LoVo (cell line): ENCODE data around the gene TIMMDC1.
A peak's percentile ranks its signal among the peaks of the same experiment; 100 is the strongest.

ENCODE experiments used
- DNase-seq: peaks from one replicate; pipeline ENCODE4 v3.0.0-alpha.2; 2016; ENCODE audit warnings: low spot score

The TIMMDC1 gene, protein sequence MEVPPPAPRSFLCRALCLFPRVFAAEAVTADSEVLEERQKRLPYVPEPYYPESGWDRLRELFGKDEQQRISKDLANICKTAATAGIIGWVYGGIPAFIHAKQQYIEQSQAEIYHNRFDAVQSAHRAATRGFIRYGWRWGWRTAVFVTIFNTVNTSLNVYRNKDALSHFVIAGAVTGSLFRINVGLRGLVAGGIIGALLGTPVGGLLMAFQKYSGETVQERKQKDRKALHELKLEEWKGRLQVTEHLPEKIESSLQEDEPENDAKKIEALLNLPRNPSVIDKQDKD

GRCh38 chr3:119498186-119499011 lies at the start of gene TIMMDC1:
Gene TIMMDC1 (plus strand): TSS chr3:119498547. CDS start chr3:119498734, 187 bp downstream.
- DNase-seq = peak; percentile 98

DNA sequence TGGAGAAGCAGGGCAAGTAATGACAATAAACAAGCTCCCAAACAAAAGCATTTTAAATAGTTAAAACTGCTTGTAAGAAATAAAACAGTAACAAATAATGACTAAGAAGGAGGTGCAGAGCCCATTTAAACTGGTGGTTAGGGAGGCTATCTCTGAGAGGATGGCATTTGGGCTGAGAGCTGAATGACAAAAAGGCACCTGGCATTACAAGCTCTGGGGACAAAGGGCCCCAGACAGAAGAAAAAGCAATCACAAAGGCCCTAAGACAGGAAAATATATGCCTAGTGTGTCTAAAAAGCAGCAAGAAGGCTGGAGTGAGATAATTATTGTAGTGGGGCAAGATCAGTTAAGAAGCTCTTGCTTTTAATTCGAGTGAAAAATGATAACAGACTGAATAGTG lies 44.5 kb upstream of the TIMMDC1 start:
- DNase-seq = no peak

DNA sequence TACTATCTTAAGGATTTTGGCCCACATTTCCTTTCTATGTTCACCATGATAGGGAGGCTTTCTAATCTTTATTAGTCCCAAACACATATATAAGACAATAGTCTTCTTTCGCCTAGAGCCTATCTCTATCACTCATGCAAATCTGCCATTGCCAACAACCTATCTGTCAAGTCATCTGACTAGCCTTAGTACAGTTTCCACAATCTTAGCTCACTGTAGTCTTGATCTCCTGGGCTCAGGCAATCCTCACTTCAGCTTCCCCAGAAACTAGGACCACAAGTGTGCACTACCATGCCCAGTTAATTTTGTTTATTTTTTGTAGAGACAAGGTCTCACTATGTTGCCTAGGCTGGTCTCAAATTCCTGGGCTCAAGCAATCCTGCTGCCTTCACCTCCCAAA lies 41.9 kb upstream of the TIMMDC1 start:
- DNase-seq = no peak

DNA sequence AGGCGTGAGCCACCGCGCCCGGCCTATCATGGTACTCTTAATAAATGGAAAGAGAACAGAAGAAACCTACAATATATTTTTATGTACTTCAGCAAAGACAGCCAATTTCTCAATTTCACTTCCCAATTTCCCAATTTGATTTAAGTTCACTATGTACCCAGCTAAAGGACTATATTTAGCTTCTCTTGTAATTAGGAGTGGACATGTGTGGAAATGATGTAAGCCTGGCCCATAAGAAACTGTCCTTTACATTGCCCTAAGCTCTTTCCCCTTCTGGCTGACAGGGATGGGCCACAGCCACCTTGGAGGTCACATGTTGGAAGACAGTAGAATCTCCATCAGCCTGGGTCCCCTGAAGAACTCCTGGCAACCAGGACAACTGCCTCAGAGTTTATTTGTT lies 41.1 kb upstream of the TIMMDC1 start:
- DNase-seq = no peak

DNA sequence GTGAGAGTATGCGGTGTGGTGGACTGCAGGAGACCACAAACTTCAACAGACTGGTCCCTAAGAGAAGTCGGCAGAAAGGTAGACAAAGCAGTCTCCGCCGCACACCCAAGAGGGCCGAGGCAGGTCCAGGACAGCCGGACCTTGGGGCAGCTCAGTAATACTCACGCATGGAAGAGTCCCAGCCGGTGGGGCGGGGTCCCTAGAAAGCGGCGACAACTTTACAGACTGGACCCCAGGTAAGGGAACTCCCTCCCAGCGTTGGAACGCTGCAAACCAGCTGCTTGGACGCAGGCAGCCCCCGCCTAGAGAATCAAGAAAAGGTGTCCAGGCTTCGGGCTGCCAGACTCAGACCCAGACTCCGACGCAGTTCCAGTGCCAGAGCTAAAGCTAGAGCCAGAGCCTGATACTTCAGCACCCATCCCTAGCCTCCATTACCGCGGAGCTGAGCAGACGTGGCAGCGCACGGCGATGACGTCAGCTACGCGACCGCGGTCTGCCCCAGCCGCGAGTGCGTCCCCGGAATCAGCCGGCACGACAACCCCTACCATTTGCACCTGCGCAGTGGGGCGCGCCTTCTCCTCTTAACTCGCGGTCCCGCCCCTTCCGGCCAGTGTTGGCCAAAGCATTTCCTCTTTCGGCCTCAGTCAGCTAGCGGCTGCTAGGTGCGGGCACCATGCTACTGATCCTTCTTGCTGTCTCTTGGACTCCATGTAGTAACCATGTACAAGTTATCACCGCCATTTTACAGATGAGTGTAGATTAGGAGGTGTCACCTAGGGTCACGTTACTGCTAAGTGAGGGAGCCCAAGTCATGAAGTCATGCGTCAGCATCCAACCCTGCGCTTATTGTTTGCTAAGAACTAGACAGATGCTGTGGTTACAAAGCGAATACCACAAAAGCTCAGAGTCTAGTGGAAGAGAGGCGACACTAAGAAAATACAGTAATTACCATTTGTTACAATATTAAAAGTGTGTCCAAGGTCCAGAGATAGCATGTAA lies 34.9 kb upstream of the TIMMDC1 start, which contains the start of gene TMEM39A:
TMEM39A (minus strand) TSS at position 445 of the 999 bp plus-strand sequence. CDS start 1,541 bp downstream, outside the sequence.
- peak; percentile 98 for DNase-seq

DNA sequence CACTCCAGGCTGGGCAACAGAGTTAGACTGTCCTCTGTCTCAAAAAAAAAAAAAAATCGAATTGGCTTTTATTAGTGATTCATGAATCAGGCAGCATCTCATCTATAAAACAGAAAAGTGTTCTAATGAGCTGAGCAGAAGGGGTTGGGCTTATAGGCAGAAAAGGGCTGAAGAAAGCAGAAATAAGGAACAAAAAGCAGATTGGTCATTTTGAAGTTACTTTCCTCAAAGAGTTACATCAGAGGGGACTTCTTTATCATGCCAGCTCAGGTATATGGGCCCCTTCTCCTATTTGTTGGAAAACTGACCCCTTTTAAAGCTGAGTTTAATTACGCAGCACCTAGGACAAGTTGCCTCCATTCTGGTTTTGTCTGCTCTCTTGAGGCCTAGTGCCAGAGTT lies 30.3 kb upstream of the TIMMDC1 start:
- no peak for DNase-seq

DNA sequence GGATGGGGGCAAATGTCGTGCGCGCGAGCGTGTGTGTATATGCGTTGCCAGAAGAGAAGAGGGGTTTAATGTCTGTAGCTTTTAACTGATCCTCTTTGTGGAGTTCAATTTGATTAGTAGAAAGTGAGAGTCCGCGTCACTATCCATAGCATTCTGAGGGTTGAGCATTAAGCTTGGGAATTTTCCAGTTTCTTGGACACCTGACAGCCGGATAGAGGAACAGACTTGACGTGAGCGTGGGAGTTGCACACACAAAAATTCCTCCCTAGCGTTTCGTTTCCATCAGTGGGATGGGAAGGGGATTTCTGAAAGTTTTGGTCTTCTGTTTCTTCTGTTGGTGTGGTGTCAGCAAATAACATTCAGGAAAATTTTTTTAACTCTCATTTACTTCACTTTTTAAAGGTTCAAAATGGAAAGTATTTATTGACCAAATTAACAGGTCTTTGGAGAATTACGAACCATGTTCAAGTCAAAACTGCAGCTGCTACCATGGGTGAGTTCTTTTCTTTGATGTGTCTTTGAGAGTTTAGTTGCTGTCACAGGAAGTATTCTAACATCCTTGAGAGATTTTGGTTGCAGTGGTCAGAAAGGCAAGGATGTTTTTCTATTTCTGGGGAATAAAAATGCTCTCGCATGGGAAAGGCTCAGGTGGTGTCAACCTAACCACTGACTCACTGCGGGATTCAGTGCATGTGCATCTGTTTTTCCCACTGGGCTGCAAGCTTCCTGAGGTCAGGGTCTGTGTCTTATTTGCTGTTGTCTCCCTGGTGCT lies 28.7 kb upstream of the TIMMDC1 start:
- no peak for DNase-seq

DNA sequence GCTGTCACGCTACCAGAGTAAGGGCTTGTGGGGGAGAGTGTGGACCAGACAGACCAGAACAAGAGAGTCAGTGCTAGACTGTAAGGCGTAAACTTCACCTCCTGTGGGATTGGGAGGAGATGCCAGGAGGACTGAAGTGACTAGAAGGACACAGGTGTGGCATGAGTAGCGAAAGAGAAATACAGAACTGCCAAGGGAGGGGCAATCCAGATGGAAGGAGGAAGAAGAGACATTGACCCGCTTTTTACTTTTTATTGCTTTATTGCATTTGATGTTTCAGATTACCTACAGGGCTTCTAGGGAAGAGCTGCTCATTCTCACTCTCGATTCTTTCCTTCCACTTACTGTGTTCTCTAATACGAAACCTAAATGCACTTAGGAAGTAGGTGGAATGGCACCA lies 27.5 kb upstream of the TIMMDC1 start:
- no peak for DNase-seq

GRCh38 chr3:119481079-119481478 lies 17.3 kb upstream of the TIMMDC1 start:
- no peak for DNase-seq

DNA sequence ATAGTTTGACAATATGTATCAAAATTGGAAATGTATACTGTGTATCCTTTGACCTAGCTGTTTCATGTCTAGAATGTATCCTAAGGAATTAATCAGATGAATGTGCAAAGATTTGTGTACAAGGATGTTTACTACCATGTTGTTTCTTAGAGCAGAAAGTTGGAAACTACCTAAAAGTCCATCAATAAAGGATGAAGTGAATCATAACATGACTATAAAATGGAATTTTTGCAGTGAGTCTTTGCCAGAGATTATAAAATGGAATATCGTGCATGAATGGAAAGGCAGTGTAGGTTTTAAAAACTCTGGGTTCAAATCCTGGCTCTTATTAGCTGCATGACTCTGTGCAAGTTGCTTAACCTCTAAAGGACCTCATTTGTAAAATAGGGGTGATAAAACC lies 15.2 kb upstream of the TIMMDC1 start:
- DNase-seq = no peak

DNA sequence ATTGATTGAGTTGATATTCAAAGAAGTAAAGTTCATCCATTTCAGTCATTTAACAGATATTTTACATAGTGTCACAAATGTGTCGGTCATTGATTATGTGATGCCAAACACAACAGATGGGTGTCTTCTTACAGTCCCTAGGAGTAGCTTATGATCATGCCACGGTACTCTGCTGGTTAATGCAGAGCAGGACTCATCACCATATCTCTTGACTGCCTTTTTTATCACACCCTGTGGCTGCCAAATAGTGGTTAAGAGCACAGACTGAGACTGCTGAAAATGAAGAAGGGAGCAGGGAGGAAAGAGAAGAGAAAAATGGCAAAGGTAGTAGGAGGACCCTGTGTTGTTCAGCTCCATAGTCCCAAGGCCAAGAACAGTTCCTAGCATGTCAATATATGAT lies 12.8 kb upstream of the TIMMDC1 start:
- DNase-seq = no peak

- no peak for DNase-seq
Observed at GRCh38 chr3:119490153-119490552, 8.2 kb upstream of the TIMMDC1 start.

DNA sequence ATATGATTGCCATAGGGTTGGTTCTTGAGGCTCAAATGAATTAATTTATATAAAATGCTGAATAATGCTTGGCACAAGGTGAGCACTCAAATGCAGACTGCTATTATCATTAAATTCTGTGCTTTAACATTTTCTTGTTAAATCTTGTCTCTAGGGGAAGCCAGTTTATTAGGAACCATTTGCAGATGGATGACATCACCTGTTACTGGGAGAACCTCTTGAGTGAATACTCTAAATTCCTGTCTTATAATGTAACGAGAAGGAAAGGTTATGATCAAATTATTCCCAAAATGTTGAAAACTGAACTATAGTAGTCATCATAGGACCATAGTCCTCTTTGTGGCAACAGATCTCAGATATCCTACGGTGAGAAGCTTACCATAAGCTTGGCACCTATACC lies 6.2 kb upstream of the TIMMDC1 start:
- no peak for DNase-seq

GRCh38 chr3:119492810-119493209 lies 5.5 kb upstream of the TIMMDC1 start:
- DNase-seq = no peak

DNA sequence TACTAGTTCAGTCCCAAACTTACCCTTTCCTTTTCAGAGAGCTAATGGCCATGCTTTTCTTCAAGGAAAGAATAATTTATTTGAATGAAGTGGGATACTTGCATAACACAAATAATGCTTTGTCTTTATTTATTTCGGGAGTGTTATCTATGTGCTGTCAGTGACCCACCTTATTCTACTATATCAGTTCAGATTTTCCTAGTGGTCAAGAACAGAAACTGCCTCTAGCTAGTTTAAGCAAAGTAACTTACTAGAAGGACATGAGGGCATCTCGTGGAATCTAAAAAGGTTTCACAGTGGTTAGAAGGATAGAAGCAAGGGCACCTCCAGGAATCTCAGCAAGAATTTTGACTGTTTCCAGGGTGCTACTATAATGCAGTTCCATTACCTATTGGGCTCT lies 3.8 kb upstream of the TIMMDC1 start:
- DNase-seq = no peak

DNA sequence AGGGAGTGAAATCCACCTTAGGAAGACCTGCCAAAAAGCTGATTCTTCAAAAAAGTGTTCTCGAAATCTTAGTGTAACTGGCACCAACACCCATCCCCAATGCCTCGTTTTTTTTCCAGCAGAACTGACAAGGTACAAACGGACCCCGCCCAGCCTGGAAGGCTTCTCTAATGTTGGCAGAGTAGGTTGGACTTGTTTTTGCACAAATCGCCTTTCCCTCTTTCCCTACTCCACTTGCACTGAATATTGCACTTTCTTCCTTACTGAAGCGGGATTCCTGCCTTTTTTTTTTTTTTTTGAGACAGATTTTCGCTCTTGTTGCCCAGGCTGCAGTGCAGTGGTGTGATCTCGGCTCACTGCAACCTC lies 544 bp upstream of the TIMMDC1 start:
- DNase-seq = peak; percentile 26

DNA sequence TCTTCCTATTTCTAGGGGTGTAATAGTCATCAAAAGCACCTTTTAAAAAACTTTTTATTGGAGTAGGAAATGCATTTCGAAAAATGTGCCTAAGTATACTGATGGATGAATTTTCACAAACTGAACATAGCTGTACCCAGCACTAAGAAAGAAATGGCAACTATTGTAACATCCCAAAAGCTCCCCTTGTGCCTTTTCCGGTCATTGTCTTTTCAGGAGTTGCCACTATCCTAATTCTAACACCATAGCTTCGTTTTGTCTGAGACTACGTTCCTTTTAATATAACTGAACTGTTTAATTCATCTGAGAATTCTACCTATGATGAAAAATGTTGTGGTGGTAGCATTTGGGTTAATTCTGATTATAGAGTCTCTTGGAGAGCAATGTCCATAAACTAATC lies 1.9 kb downstream of the TIMMDC1 start:
- DNase-seq = no peak

GRCh38 chr3:119500901-119501300 lies 2.6 kb downstream of the TIMMDC1 start:
- no peak for DNase-seq

GRCh38 chr3:119506631-119507030 lies 8.3 kb downstream of the TIMMDC1 start:
- no peak for DNase-seq

DNA sequence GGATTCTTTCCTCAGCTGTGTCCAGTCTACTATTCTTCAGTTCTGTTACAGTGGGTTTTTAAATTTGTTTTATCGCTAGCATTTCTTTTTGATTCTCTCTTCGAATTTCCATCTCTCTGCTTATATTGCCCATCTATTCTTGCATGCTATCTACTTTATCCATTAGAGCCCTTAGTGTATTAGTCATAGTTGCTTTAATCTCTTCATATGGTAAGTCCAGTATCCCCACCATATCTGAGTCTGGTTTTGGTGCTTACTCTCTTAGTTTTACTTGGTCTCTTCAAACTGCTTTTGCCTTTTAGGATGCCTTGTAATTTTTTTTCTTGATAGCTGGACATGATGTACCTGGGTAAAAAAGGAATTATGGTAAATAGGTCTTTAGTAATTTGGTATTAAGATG lies 9.1 kb downstream of the TIMMDC1 start:
- DNase-seq = no peak

DNA sequence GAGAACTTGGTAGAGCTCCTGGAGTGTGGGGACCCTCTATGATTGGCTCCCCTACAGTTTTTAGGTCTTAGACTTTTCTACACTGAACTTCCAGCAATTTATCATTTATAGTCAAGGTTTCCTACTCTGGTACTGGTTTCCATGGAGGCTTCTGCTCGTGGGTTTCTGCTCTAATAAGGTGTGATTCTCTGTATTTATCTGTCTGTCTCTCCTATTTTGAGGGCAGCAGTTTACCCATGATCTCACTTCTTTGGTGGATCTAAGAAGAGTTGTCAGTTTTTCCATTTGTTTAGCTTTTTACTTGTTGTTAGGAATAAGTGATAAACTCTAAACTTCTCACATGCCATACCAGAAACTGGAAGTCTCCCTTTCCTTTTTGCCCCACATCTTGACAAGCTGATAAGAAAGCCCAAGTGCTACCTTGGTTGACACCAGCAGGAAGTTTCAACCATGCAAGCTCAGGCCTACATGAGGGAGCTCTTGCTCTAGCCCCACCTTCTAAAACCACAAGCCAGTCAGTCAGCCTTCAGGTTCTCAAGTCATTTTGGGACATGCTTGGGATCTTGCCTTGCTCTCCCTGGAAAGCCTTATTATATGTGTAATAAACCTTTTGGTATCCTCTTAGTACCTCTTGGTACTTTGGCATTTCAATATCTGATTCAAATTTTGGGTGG lies 10.0 kb downstream of the TIMMDC1 start:
- no peak for DNase-seq
